ENCODE measurements around the gene SAC3D1.

SAC3D1 gene

GRCh38 chr11:65027213-65028067 lies 13.6 kb upstream of the SAC3D1 start, which contains the start of gene SNX15:
SNX15 (plus strand) TSS chr11:65027439; CDS start chr11:65027538, 99 bp downstream.
- H3K4me1 ChIP-seq (ENCODE audit: control insufficient read depth, insufficient read depth, low read length): peaks cover 8% of the 10 kb centered on the region; the same call in 1 of the 2 replicates
- H3K9me3 ChIP-seq (ENCODE audit: control insufficient read depth, insufficient read depth, low read length): no peaks in the 10 kb centered on the region
- no peaks in the 10 kb centered on the region for H3K27me3 ChIP-seq (ENCODE audit: control insufficient read depth, insufficient read depth, low read length)
- 0 out of 2 replicates have a peak, but pooled peaks cover under 1% of the 10 kb centered on the region for H3K36me3 ChIP-seq (ENCODE audit: control insufficient read depth, insufficient read depth, low read length)
- peak within 1 kb of the TSS; percentile 73 for H3K4me3 ChIP-seq (ENCODE audit: low read depth, low read length)
- H3K9ac ChIP-seq (ENCODE audit: low read depth, low read length): peak within 1 kb of the TSS; percentile 52; the same call in 1 of the 2 replicates
- H3K27ac ChIP-seq (ENCODE audit: low read depth, low read length): peak within 1 kb of the TSS; percentile 82

DNA sequence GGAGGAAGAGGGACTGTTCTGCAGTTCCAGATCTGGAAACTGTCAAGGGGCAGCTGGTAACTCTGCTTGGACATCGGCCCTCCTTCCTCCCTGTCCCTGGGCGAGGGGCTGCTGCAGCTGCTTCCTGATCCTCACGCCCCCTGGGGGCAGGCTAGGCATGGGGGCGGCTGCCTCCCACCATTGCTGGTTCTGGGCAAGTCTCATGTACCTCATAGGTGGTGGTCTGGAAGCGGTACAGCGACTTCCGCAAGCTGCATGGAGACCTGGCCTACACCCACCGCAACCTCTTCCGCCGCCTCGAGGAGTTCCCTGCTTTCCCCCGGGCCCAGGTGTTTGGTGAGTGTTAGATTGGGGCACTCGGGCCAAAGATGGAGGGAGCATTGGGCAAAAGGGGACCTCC lies 8.8 kb upstream of the SAC3D1 start:
- H3K9me3 ChIP-seq (ENCODE audit: control insufficient read depth, insufficient read depth, low read length): no peaks in the 10 kb centered on the region

DNA sequence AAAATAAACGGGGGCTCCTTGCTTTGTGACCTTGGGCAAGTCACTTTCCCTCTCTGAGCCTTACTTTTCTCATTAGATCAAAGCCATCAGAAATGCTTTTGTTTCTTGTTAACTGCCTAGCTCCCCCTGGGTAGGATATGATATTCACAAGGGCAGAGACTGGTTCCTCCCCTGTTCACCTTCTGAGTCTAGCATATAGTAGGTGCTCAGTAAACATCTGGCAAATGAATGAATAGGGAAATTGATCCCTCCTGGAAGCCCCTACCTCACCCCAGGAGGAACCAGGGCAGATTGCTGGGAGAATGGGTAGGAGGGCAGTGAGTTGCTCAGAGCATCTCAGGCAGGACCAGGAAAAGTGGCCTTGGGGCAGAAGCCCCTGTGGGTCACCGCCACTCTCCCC lies 6.6 kb upstream of the SAC3D1 start:
- Histone ChIP-seq H3K9me3 (ENCODE audit: control insufficient read depth, insufficient read depth, low read length) (no peaks in the 10 kb centered on the region), H3K9ac (ENCODE audit: low read depth, low read length) (no peak overlapping the region), H3K4me1 (ENCODE audit: control insufficient read depth, insufficient read depth, low read length) (no peaks in the 10 kb centered on the region), H3K36me3 (ENCODE audit: control insufficient read depth, insufficient read depth, low read length) (peaks cover 20% of the 10 kb centered on the region; the same call in 1 of the 2 replicates), H3K4me3 (ENCODE audit: low read depth, low read length) (no peak overlapping the region), H3K27me3 (ENCODE audit: control insufficient read depth, insufficient read depth, low read length) (no peaks in the 10 kb centered on the region), H3K27ac (ENCODE audit: low read depth, low read length) (no peak overlapping the region)

More for the DNA sequence above, 8.8 kb upstream of the SAC3D1 start:
- Histone ChIP-seq H3K9ac (ENCODE audit: low read depth, low read length) (no peak overlapping the region), H3K27me3 (ENCODE audit: control insufficient read depth, insufficient read depth, low read length) (no peaks in the 10 kb centered on the region), H3K36me3 (ENCODE audit: control insufficient read depth, insufficient read depth, low read length) (0 out of 2 replicates have a peak, but pooled peaks cover 5% of the 10 kb centered on the region), H3K4me3 (ENCODE audit: low read depth, low read length) (no peak overlapping the region), H3K4me1 (ENCODE audit: control insufficient read depth, insufficient read depth, low read length) (peaks cover 5% of the 10 kb centered on the region; the same call in 1 of the 2 replicates), H3K27ac (ENCODE audit: low read depth, low read length) (no peak overlapping the region)

GRCh38 chr11:65035579-65035978 lies 5.4 kb upstream of the SAC3D1 start:
- Histone ChIP-seq H3K9ac (ENCODE audit: low read depth, low read length) (no peak overlapping the region), H3K27ac (ENCODE audit: low read depth, low read length) (no peak overlapping the region), H3K4me3 (ENCODE audit: low read depth, low read length) (no peak overlapping the region), H3K27me3 (ENCODE audit: control insufficient read depth, insufficient read depth, low read length) (no peaks in the 10 kb centered on the region), H3K4me1 (ENCODE audit: control insufficient read depth, insufficient read depth, low read length) (no peaks in the 10 kb centered on the region), H3K36me3 (ENCODE audit: control insufficient read depth, insufficient read depth, low read length) (peaks cover 20% of the 10 kb centered on the region; the same call in 1 of the 2 replicates), H3K9me3 (ENCODE audit: control insufficient read depth, insufficient read depth, low read length) (no peaks in the 10 kb centered on the region)

- H3K9me3 ChIP-seq (ENCODE audit: control insufficient read depth, insufficient read depth, low read length): no peaks in the 10 kb centered on the region
- peaks cover 20% of the 10 kb centered on the region; the same call in 1 of the 2 replicates for H3K36me3 ChIP-seq (ENCODE audit: control insufficient read depth, insufficient read depth, low read length)
- no peaks in the 10 kb centered on the region for H3K4me1 ChIP-seq (ENCODE audit: control insufficient read depth, insufficient read depth, low read length)
- no peak overlapping the region for H3K4me3 ChIP-seq (ENCODE audit: low read depth, low read length)
- H3K27me3 ChIP-seq (ENCODE audit: control insufficient read depth, insufficient read depth, low read length): no peaks in the 10 kb centered on the region
- no peak overlapping the region for H3K9ac ChIP-seq (ENCODE audit: low read depth, low read length)
- no peak overlapping the region for H3K27ac ChIP-seq (ENCODE audit: low read depth, low read length)
Measured at GRCh38 chr11:65036931-65037330, 4.1 kb upstream of the SAC3D1 start.

- Histone ChIP-seq H3K4me3 (ENCODE audit: low read depth, low read length) (peak overlapping the region; percentile 95), H3K27me3 (ENCODE audit: control insufficient read depth, insufficient read depth, low read length) (no peaks in the 10 kb centered on the region), H3K36me3 (ENCODE audit: control insufficient read depth, insufficient read depth, low read length) (peaks cover 32% of the 10 kb centered on the region), H3K9ac (ENCODE audit: low read depth, low read length) (peak overlapping the region; percentile 85; the same call in 1 of the 2 replicates), H3K27ac (ENCODE audit: low read depth, low read length) (peak overlapping the region; percentile 97), H3K9me3 (ENCODE audit: control insufficient read depth, insufficient read depth, low read length) (no peaks in the 10 kb centered on the region), H3K4me1 (ENCODE audit: control insufficient read depth, insufficient read depth, low read length) (no peaks in the 10 kb centered on the region)
Measured at GRCh38 chr11:65040520-65040846, 527 bp upstream of the SAC3D1 start.

DNA sequence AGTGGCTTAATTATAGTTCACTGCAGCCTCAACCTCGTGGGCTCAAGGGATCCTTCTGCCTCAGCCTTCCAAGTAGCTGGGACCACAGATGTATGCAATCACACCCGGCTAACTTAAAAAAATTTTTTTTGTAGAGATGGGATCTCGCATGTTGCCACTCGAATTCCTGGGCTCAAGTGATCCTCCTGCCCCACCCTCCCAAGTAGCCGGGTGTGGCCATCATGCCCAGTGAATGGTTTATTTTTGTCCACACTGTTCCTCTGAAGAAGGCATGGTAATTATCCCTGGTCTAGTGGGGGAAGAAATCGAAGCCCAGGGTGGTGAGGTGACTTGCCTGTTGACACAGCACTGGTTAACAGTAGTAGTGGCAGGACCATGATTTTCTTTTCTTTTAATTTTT lies 1.9 kb downstream of the SAC3D1 start:
- H3K36me3 ChIP-seq (ENCODE audit: control insufficient read depth, insufficient read depth, low read length): peaks cover 34% of the 10 kb centered on the region
- H3K4me3 ChIP-seq (ENCODE audit: low read depth, low read length): no peak overlapping the region
- H3K27ac ChIP-seq (ENCODE audit: low read depth, low read length): no peak overlapping the region
- H3K9me3 ChIP-seq (ENCODE audit: control insufficient read depth, insufficient read depth, low read length): no peaks in the 10 kb centered on the region
- no peak overlapping the region for H3K9ac ChIP-seq (ENCODE audit: low read depth, low read length)
- H3K4me1 ChIP-seq (ENCODE audit: control insufficient read depth, insufficient read depth, low read length): no peaks in the 10 kb centered on the region; the same call in 1 of the 2 replicates
- H3K27me3 ChIP-seq (ENCODE audit: control insufficient read depth, insufficient read depth, low read length): no peaks in the 10 kb centered on the region

DNA sequence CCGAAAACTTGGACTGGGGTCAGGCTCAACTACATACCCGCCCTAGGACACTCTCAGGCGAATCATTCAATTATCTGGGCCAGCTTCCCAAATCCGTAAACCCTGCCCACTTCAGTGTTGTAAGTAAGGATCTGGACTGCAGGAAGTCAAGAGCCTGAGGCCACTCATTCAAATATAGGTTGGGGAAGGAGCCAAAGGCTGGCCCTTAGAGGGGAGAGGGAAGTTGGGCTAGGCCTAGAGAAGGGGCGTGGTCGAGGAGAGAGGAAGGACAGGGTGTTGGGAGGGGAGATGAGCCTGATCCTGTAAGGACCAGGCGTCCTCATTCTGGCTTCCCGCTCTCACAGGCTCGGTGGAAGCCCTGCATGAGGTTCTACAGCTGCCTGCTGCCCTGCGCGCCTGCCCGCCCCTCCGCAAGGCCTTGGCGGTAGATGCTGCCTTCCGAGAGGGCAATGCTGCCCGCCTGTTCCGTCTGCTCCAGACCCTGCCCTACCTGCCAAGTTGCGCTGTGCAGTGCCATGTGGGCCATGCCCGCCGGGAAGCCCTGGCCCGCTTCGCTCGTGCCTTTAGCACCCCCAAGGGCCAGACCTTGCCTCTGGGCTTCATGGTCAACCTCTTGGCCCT lies 3.0 kb downstream of the SAC3D1 start:
- Histone ChIP-seq H3K4me3 (ENCODE audit: low read depth, low read length) (no peak overlapping the region), H3K36me3 (ENCODE audit: control insufficient read depth, insufficient read depth, low read length) (peaks cover 25% of the 10 kb centered on the region), H3K27me3 (ENCODE audit: control insufficient read depth, insufficient read depth, low read length) (no peaks in the 10 kb centered on the region), H3K9ac (ENCODE audit: low read depth, low read length) (no peak overlapping the region), H3K9me3 (ENCODE audit: control insufficient read depth, insufficient read depth, low read length) (no peaks in the 10 kb centered on the region), H3K27ac (ENCODE audit: low read depth, low read length) (no peak overlapping the region), H3K4me1 (ENCODE audit: control insufficient read depth, insufficient read depth, low read length) (no peaks in the 10 kb centered on the region; the same call in 1 of the 2 replicates)

DNA sequence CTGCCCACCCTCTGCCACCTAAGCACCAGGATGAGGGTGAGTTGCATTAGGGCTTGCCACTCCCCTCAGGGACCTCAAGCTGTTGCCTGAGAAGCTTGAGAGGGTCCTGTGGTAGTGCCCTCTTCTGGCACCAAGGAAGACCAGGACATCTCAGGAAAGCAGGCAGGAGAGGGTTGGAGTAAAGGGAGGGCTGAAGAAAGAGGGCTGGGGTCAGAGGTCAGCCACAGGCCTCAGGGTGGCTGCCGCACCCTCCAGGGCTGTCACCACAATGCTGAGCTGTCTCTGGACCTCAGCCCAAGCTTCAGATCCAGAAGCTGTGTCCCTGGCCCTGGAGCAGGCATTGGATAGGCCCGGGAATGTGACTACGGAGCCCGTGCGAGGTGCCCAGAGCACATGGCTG lies 4.1 kb downstream of the SAC3D1 start:
- H3K4me1 ChIP-seq (ENCODE audit: control insufficient read depth, insufficient read depth, low read length): no peaks in the 10 kb centered on the region; the same call in 1 of the 2 replicates
- peaks cover 25% of the 10 kb centered on the region for H3K36me3 ChIP-seq (ENCODE audit: control insufficient read depth, insufficient read depth, low read length)
- H3K9ac ChIP-seq (ENCODE audit: low read depth, low read length): no peak overlapping the region
- H3K4me3 ChIP-seq (ENCODE audit: low read depth, low read length): no peak overlapping the region
- no peaks in the 10 kb centered on the region for H3K9me3 ChIP-seq (ENCODE audit: control insufficient read depth, insufficient read depth, low read length)
- no peaks in the 10 kb centered on the region for H3K27me3 ChIP-seq (ENCODE audit: control insufficient read depth, insufficient read depth, low read length)
- H3K27ac ChIP-seq (ENCODE audit: low read depth, low read length): no peak overlapping the region

GRCh38 chr11:65045728-65046127 lies 4.7 kb downstream of the SAC3D1 start:
- Histone ChIP-seq H3K27me3 (ENCODE audit: control insufficient read depth, insufficient read depth, low read length) (no peaks in the 10 kb centered on the region), H3K9ac (ENCODE audit: low read depth, low read length) (no peak overlapping the region), H3K9me3 (ENCODE audit: control insufficient read depth, insufficient read depth, low read length) (no peaks in the 10 kb centered on the region), H3K4me1 (ENCODE audit: control insufficient read depth, insufficient read depth, low read length) (no peaks in the 10 kb centered on the region; the same call in 1 of the 2 replicates), H3K36me3 (ENCODE audit: control insufficient read depth, insufficient read depth, low read length) (peaks cover 25% of the 10 kb centered on the region), H3K27ac (ENCODE audit: low read depth, low read length) (no peak overlapping the region), H3K4me3 (ENCODE audit: low read depth, low read length) (no peak overlapping the region)
